Natural killer cell treated with Interleukin-12 subunit alpha and Interleukin-12 subunit beta and Interleukin-15 and Interleukin-18, amount 100 ng/mL, for 72 hours (primary cell): Measurements from ENCODE around the gene CMIP. TPM values are rescaled to one million over a fixed set of nuclear protein-coding genes. Genes with fewer than 3 reads are reported as not detected.

Source experiments
- ATAC-seq, 2 donors: fragments of 150-1000 bp; cut with Tn5 transposase in 1 of 2; sonication (Bioruptor Pico), chemical (Tn5 transposase) in 1 of 2; 2 replicates each; pipeline ENCODE4 v1.10.0; 2021
- DNase-seq: peaks from one replicate; pipeline ENCODE4 v3.0.0; 2022; ENCODE audit warnings: low spot score
- H3K27ac Mint-ChIP-seq, 2 donors: 1 replicate in 1 of 2; 2 replicates in 1 of 2; pipeline ENCODE4 v1.8.0; 2022; ENCODE audit warnings: mixed read lengths in 2 of 2, mild to moderate bottlenecking in 1 of 2, moderate library complexity in 1 of 2
- H3K27me3 Mint-ChIP-seq, 2 donors: 1 replicate in 1 of 2; 2 replicates in 1 of 2; pipeline ENCODE4 v1.8.0; 2022; ENCODE audit warnings: mixed read lengths in 2 of 2
- H3K36me3 Mint-ChIP-seq: one replicate; pipeline ENCODE4 v1.8.0; 2022; ENCODE audit warnings: mixed read lengths
- H3K4me1 Mint-ChIP-seq, 2 donors: 1 replicate in 1 of 2; 2 replicates in 1 of 2; pipeline ENCODE4 v1.8.0; 2022; ENCODE audit warnings: low read depth in 2 of 2, mixed read lengths in 2 of 2, mild to moderate bottlenecking in 1 of 2
- H3K4me3 Mint-ChIP-seq: one replicate; pipeline ENCODE4 v1.8.0; 2022; ENCODE audit warnings: mixed read lengths
- H3K9me3 Mint-ChIP-seq: 2 replicates; pipeline ENCODE4 v1.8.0; 2022; ENCODE audit warnings: mixed read lengths
- total RNA-seq, 2 donors: library from RNA; stranded (reverse); gene quantifications; one replicate each; pipeline ENCODE4 v1.2.3, GENCODE V29; 2022

Gene CMIP
- total RNA-seq, 2 donors from 2014 or later: 48.0 to 57.6 TPM

- Mint-ChIP-seq H3K4me3 (peak overlapping the region; percentile 66), H3K27ac (peak overlapping the region; percentile 32 to 49), H3K36me3 (no peaks in the 10 kb centered on the region), H3K27me3 (no peaks in the 10 kb centered on the region), H3K9me3 (no peaks in the 10 kb centered on the region), H3K4me1 (peaks cover 39 to 44% of the 10 kb centered on the region in 2 donors)
- peak in 1 of 2 donors; percentile 10 for ATAC-seq
- no peak for DNase-seq
Measured at GRCh38 chr16:81498351-81498750, 53.7 kb downstream of the CMIP start.

- no peak for ATAC-seq
- DNase-seq: no peak
- Mint-ChIP-seq H3K27ac (no peak overlapping the region), H3K4me3 (no peak overlapping the region), H3K9me3 (no peaks in the 10 kb centered on the region), H3K27me3 (no peaks in the 10 kb centered on the region), H3K4me1 (peaks cover 40 to 44% of the 10 kb centered on the region in 2 donors), H3K36me3 (no peaks in the 10 kb centered on the region)
Measured at GRCh38 chr16:81499576-81500380, 55.2 kb downstream of the CMIP start.

- Mint-ChIP-seq H3K27me3 (no peaks in the 10 kb centered on the region), H3K27ac (peak overlapping the region in 1 of 2 donors; percentile 71), H3K36me3 (no peaks in the 10 kb centered on the region), H3K4me3 (no peak overlapping the region), H3K4me1 (peaks cover 40 to 44% of the 10 kb centered on the region in 2 donors), H3K9me3 (no peaks in the 10 kb centered on the region)
- DNase-seq: no peak
- ATAC-seq: no peak
Measured at GRCh38 chr16:81500833-81501521, 56.4 kb downstream of the CMIP start.

GRCh38 chr16:81502396-81503070 lies 57.9 kb downstream of the CMIP start:
- Mint-ChIP-seq H3K9me3 (no peaks in the 10 kb centered on the region), H3K27me3 (no peaks in the 10 kb centered on the region), H3K36me3 (no peaks in the 10 kb centered on the region), H3K27ac (no peak overlapping the region), H3K4me1 (peaks cover 40 to 44% of the 10 kb centered on the region in 2 donors), H3K4me3 (no peak overlapping the region)
- ATAC-seq (no peak), DNase-seq (no peak)

- Mint-ChIP-seq H3K27me3 (no peaks in the 10 kb centered on the region), H3K27ac (peak overlapping the region in 1 of 2 donors; percentile 26), H3K9me3 (no peaks in the 10 kb centered on the region), H3K4me3 (no peak overlapping the region), H3K36me3 (no peaks in the 10 kb centered on the region), H3K4me1 (peaks cover 14 to 30% of the 10 kb centered on the region in 2 donors)
- no peak for DNase-seq
- peak in 1 of 2 donors; percentile 44 for ATAC-seq
Measured at GRCh38 chr16:81505011-81505661, 60.5 kb downstream of the CMIP start.

GRCh38 chr16:81509404-81509803 lies 64.8 kb downstream of the CMIP start:
- H3K27ac Mint-ChIP-seq: no peak overlapping the region
- no peaks in the 10 kb centered on the region for H3K9me3 Mint-ChIP-seq
- no peak for DNase-seq
- no peaks in the 10 kb centered on the region for H3K27me3 Mint-ChIP-seq
- H3K36me3 Mint-ChIP-seq: no peaks in the 10 kb centered on the region
- peaks cover 17 to 36% of the 10 kb centered on the region in 2 donors for H3K4me1 Mint-ChIP-seq
- no peak overlapping the region for H3K4me3 Mint-ChIP-seq
- no peak for ATAC-seq

GRCh38 chr16:81510016-81510415 lies 65.4 kb downstream of the CMIP start:
- DNase-seq: no peak
- no peak for ATAC-seq
- Mint-ChIP-seq H3K4me3 (no peak overlapping the region), H3K27me3 (no peaks in the 10 kb centered on the region), H3K27ac (no peak overlapping the region), H3K36me3 (no peaks in the 10 kb centered on the region), H3K4me1 (peaks cover 20 to 37% of the 10 kb centered on the region in 2 donors), H3K9me3 (no peaks in the 10 kb centered on the region)

- no peak for ATAC-seq
- no peak for DNase-seq
- Mint-ChIP-seq H3K27me3 (no peaks in the 10 kb centered on the region), H3K27ac (no peak overlapping the region), H3K9me3 (no peaks in the 10 kb centered on the region), H3K4me1 (peaks cover 25 to 35% of the 10 kb centered on the region in 2 donors), H3K4me3 (no peak overlapping the region), H3K36me3 (no peaks in the 10 kb centered on the region)
Measured at GRCh38 chr16:81511371-81511770, 66.8 kb downstream of the CMIP start.

- no peaks in the 10 kb centered on the region for H3K27me3 Mint-ChIP-seq
- H3K9me3 Mint-ChIP-seq: no peaks in the 10 kb centered on the region
- peak overlapping the region; percentile 52 for H3K4me3 Mint-ChIP-seq
- H3K36me3 Mint-ChIP-seq: no peaks in the 10 kb centered on the region
- H3K4me1 Mint-ChIP-seq: peaks cover 28 to 32% of the 10 kb centered on the region in 2 donors
- H3K27ac Mint-ChIP-seq: peak overlapping the region; percentile 71 to 77
- DNase-seq (no peak), ATAC-seq (no peak)
Measured at GRCh38 chr16:81513204-81514040, 68.8 kb downstream of the CMIP start.

- DNase-seq (no peak), ATAC-seq (peak in 1 of 2 donors; percentile 52)
- Mint-ChIP-seq H3K4me3 (peak overlapping the region; percentile 50), H3K27me3 (no peaks in the 10 kb centered on the region), H3K36me3 (no peaks in the 10 kb centered on the region), H3K9me3 (no peaks in the 10 kb centered on the region), H3K27ac (peak overlapping the region; percentile 71 to 77), H3K4me1 (peaks cover 28 to 31% of the 10 kb centered on the region in 2 donors)
Measured at GRCh38 chr16:81514041-81514559, 69.5 kb downstream of the CMIP start.

GRCh38 chr16:81514568-81515258 lies 70.1 kb downstream of the CMIP start:
- H3K9me3 Mint-ChIP-seq: no peaks in the 10 kb centered on the region
- no peaks in the 10 kb centered on the region for H3K27me3 Mint-ChIP-seq
- peak overlapping the region; percentile 71 to 77 for H3K27ac Mint-ChIP-seq
- no peaks in the 10 kb centered on the region for H3K36me3 Mint-ChIP-seq
- H3K4me1 Mint-ChIP-seq: peaks cover 33 to 36% of the 10 kb centered on the region in 2 donors
- DNase-seq (no peak), ATAC-seq (no peak)
- no peak overlapping the region for H3K4me3 Mint-ChIP-seq

- no peaks in the 10 kb centered on the region for H3K27me3 Mint-ChIP-seq
- H3K36me3 Mint-ChIP-seq: no peaks in the 10 kb centered on the region
- DNase-seq (no peak), ATAC-seq (no peak)
- H3K27ac Mint-ChIP-seq: peak overlapping the region in 1 of 2 donors; percentile 31
- H3K9me3 Mint-ChIP-seq: no peaks in the 10 kb centered on the region
- no peak overlapping the region for H3K4me3 Mint-ChIP-seq
- peaks cover 39 to 41% of the 10 kb centered on the region in 2 donors for H3K4me1 Mint-ChIP-seq
Measured at GRCh38 chr16:81515281-81515680, 70.7 kb downstream of the CMIP start.
